NT2/D1 (cell line): ENCODE measurements around the gene ABHD17C.

Experiments
- YY1 ChIP-seq: IDR thresholded peaks from 2 replicates; pipeline ENCODE4 v1.6.1; 2011; ENCODE audit not compliant: insufficient read length, insufficient read depth
- ZNF274 ChIP-seq: IDR thresholded peaks from 2 replicates; pipeline ENCODE4 v1.6.1; 2011; ENCODE audit warnings: mild to moderate bottlenecking, low read depth, low read length

DNA sequence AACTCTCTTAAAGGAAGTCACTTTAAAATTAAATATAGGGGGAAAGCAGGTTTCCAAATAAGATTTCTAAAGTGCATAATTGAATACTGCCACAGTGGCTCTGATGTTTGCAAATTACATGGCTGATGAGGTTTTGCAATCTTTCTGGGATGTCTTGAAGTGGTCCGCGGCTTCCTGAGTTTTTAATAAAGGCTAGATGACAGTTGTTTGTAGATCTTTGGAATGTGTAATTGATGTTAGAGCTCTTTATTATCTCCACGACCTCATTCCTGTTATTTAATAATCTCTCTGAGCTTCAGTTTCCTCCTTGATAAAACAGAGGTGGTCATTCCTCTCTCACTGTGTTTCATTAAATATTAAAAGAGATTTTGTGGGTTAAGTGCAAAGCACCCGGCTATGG, 57.1 kb downstream of the ABHD17C start:
- TF ChIP-seq ZNF274 (no peak), YY1 (no peak)
